DOHH2 (cell line): ENCODE data around the gene SLC11A1.

Experiments
- H3F3A ChIP-seq: fragments of 200-600 bp; sonication (generic), shearing (Covaris generic); 2 replicates; pipeline ENCODE4 v1.6.0; 2016; ENCODE audit warnings: antibody characterized with exemption, mild to moderate bottlenecking; ENCODE audit not compliant: control insufficient read depth, insufficient read depth
- H3K27ac ChIP-seq: fragments of 200-600 bp; sonication (generic); 2 replicates; pipeline ENCODE4 v1.5.1; 2014; ENCODE audit warnings: low read depth, mild to moderate bottlenecking, low read length, moderate library complexity
- H3K27me3 ChIP-seq: fragments of 200-600 bp; sonication (generic); 2 replicates; pipeline ENCODE4 v1.6.1; 2014; ENCODE audit warnings: mild to moderate bottlenecking, low read length, mixed read lengths; ENCODE audit not compliant: control insufficient read depth
- H3K36me3 ChIP-seq: fragments of 200-600 bp; sonication (generic); 2 replicates; pipeline ENCODE4 v1.6.1; 2014; ENCODE audit warnings: mild to moderate bottlenecking, low read length, moderate library complexity, mixed read lengths; ENCODE audit not compliant: control insufficient read depth
- H3K4me1 ChIP-seq: fragments of 200-600 bp; sonication (generic); 2 replicates; pipeline ENCODE4 v1.6.1; 2014; ENCODE audit warnings: mild to moderate bottlenecking, low read length, mixed read lengths; ENCODE audit not compliant: control insufficient read depth
- H3K4me2 ChIP-seq: fragments of 200-600 bp; sonication (generic); 2 replicates; pipeline ENCODE4 v1.6.0; 2014; ENCODE audit warnings: mild to moderate bottlenecking, low read length, moderate library complexity
- H3K4me3 ChIP-seq: fragments of 200-600 bp; sonication (generic); 2 replicates; pipeline ENCODE4 v1.5.1; 2014; ENCODE audit warnings: mild to moderate bottlenecking, low read length, mixed read lengths
- H3K79me2 ChIP-seq: fragments of 200-600 bp; sonication (generic); 2 replicates; pipeline ENCODE4 v1.6.1; 2014; ENCODE audit warnings: mild to moderate bottlenecking, low read length, mixed read lengths; ENCODE audit not compliant: control insufficient read depth
- H3K9me2 ChIP-seq: fragments of 200-600 bp; sonication (generic); replicated peaks from 2 replicates; pipeline ENCODE4 v1.6.1; 2014; ENCODE audit warnings: mild to moderate bottlenecking, low read length, mixed read lengths; ENCODE audit not compliant: control insufficient read depth
- H3K9me3 ChIP-seq: fragments of 200-600 bp; sonication (generic); 2 replicates; pipeline ENCODE4 v1.6.1; 2014; ENCODE audit warnings: antibody characterized with exemption, low read length, mixed read lengths; ENCODE audit not compliant: control insufficient read depth, insufficient read depth
- H4K20me1 ChIP-seq: fragments of 200-600 bp; sonication (generic); 2 replicates; pipeline ENCODE4 v1.6.0; 2014; ENCODE audit warnings: low read depth, mild to moderate bottlenecking, antibody characterized with exemption, low read length, moderate library complexity; ENCODE audit not compliant: control insufficient read depth, insufficient read depth
- CTCF ChIP-seq: fragments of 200-600 bp; sonication (generic); IDR thresholded peaks from one replicate; pipeline ENCODE4 v1.5.1; 2014; ENCODE audit warnings: antibody characterized with exemption, mild to moderate bottlenecking, low read depth, low read length; ENCODE audit not compliant: poor library complexity, severe bottlenecking
- EZH2phosphoT487 ChIP-seq: fragments of 200-600 bp; sonication (generic); IDR thresholded peaks from 2 replicates; pipeline ENCODE4 v1.6.1; 2017; ENCODE audit warnings: borderline replicate concordance, mild to moderate bottlenecking, antibody characterized with exemption, low read length, moderate library complexity, mixed read lengths

The SLC11A1 gene

GRCh38 chr2:218345491-218346236 is 36.4 kb upstream of the SLC11A1 start:
- no peak overlapping the region for H3K4me3 ChIP-seq
- H3F3A ChIP-seq: no peaks in the 10 kb centered on the region
- H3K27me3 ChIP-seq: no peaks in the 10 kb centered on the region
- no peaks in the 10 kb centered on the region for H3K9me3 ChIP-seq
- no peaks in the 10 kb centered on the region for H4K20me1 ChIP-seq
- no peaks in the 10 kb centered on the region for H3K9me2 ChIP-seq
- H3K27ac ChIP-seq: no peak overlapping the region
- no peaks in the 10 kb centered on the region for H3K36me3 ChIP-seq
- no peaks in the 10 kb centered on the region for H3K4me1 ChIP-seq
- no peak overlapping the region for H3K4me2 ChIP-seq
- no peak for TF ChIP-seq EZH2phosphoT487
- TF ChIP-seq CTCF: no peak
- H3K79me2 ChIP-seq: no peaks in the 10 kb centered on the region

GRCh38 chr2:218347172-218347571 is 34.9 kb upstream of the SLC11A1 start:
- Histone ChIP-seq H3F3A (no peaks in the 10 kb centered on the region), H3K36me3 (no peaks in the 10 kb centered on the region), H3K27ac (no peak overlapping the region), H3K4me2 (no peak overlapping the region), H3K27me3 (no peaks in the 10 kb centered on the region), H3K9me3 (peaks cover 7% of the 10 kb centered on the region; the same call in 1 of the 2 replicates), H3K4me1 (no peaks in the 10 kb centered on the region), H4K20me1 (no peaks in the 10 kb centered on the region), H3K9me2 (no peaks in the 10 kb centered on the region), H3K79me2 (no peaks in the 10 kb centered on the region), H3K4me3 (no peak overlapping the region)
- TF ChIP-seq CTCF (no peak), EZH2phosphoT487 (no peak)

- no peaks in the 10 kb centered on the region for H3K79me2 ChIP-seq
- H3K9me3 ChIP-seq: peaks cover 7% of the 10 kb centered on the region; the same call in 1 of the 2 replicates
- H3K4me2 ChIP-seq: no peak overlapping the region
Measured at GRCh38 chr2:218354045-218354444, 28.0 kb upstream of the SLC11A1 start.

More at GRCh38 chr2:218354045-218354444, 28.0 kb upstream of the SLC11A1 start:
- Histone ChIP-seq H3K27ac (no peak overlapping the region), H3K4me3 (no peak overlapping the region), H3K4me1 (0 out of 2 replicates have a peak, but pooled peaks cover 3% of the 10 kb centered on the region), H3F3A (no peaks in the 10 kb centered on the region), H3K9me2 (no peaks in the 10 kb centered on the region), H4K20me1 (no peaks in the 10 kb centered on the region), H3K27me3 (no peaks in the 10 kb centered on the region), H3K36me3 (no peaks in the 10 kb centered on the region)
- TF ChIP-seq CTCF (no peak), EZH2phosphoT487 (no peak)
